HG02885 (cell line): Measurements from ENCODE around the gene ZNF526.

Source experiments
- ATAC-seq: cut with Tn5 transposase; IDR thresholded peaks from one replicate; pipeline ENCODE4 v1.9.1; 2021; ENCODE audit warnings: mild to moderate bottlenecking; ENCODE audit not compliant: unreplicated experiment, poor library complexity

The ZNF526 gene

DNA sequence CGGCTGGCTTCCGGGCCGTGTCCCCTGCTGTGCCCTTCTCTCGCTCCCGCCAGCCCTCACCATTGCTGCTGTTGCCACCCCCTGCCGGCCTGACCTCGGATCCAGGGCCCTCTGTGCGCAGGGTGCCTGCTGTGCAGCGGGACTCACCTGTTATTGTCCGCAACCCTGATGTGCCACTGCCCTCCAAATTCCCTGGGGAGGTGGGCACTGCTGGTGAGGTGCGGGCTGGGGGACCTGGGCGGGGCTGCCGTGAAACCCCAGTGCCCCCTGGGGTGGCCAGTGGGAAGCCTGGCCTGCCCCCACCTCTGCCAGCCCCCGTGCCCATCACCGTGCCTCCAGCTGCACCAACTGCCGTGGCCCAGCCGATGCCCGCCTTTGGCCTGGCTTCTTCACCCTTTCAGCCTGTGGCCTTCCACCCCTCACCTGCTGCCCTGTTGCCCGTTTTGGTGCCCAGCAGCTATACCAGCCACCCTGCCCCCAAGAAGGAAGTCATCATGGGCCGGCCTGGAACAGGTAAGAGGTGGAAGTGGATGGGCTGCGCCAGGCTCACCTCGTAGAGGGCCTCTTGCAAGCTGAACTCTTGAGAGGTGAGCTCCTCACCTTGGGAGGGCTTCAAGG, 54.1 kb downstream of the ZNF526 start:
- no peak for ATAC-seq

GRCh38 chr19:42275103-42275502, 55.0 kb downstream of the ZNF526 start:
- ATAC-seq, result no peak

GRCh38 chr19:42275517-42275916, 55.4 kb downstream of the ZNF526 start:
- no peak for ATAC-seq

GRCh38 chr19:42276284-42276683, 56.2 kb downstream of the ZNF526 start:
- ATAC-seq, result no peak

DNA sequence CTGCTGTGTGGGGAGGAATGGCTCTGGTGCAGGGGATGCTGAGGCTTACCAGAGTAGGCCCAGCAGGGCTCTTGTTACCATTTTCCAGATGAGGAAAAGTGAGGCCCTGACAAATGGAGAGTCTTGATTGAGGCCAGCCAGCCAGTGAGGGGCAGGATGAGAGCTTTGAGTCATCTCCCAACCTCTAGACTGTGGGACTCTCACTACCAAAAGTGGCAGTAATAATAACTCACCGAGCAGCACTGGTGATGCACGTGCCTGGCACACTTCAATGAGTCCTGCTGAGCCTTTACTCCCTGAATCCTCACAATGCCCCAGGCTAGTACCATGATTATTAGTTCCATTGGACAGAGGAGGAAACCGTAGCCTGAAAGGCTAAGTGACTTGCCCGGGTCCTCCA, 56.7 kb downstream of the ZNF526 start:
- ATAC-seq, result no peak
